Measurements from ENCODE around the gene PPP3CA.
A peak's percentile ranks its signal among the peaks of the same experiment; 100 is the strongest.

The PPP3CA gene

GRCh38 chr4:101251261-101251660, 96.1 kb downstream of the PPP3CA start:
- H3K4me3 ChIP-seq (ENCODE audit: low read length): no peak overlapping the region
- DNase-seq (ENCODE audit: low read depth): no peak
- TF ChIP-seq CTCF (conservative IDR thresholded peaks at IDR 0.05; ENCODE audit: low read depth, low read length): no peak

GRCh38 chr4:101244349-101244748, 103.0 kb downstream of the PPP3CA start:
- no peak for TF ChIP-seq CTCF (conservative IDR thresholded peaks at IDR 0.05; ENCODE audit: low read depth, low read length)
- no peak overlapping the region for H3K4me3 ChIP-seq (ENCODE audit: low read length)
- DNase-seq (ENCODE audit: low read depth): no peak

- no peak overlapping the region for H3K4me3 ChIP-seq (ENCODE audit: low read length)
- no peak for DNase-seq (ENCODE audit: low read depth)
- TF ChIP-seq CTCF (conservative IDR thresholded peaks at IDR 0.05; ENCODE audit: low read depth, low read length): no peak
These were observed 104.9 kb downstream of the PPP3CA start for GRCh38 chr4:101242441-101242840.

GRCh38 chr4:101240099-101240498, 107.2 kb downstream of the PPP3CA start:
- no peak for DNase-seq (ENCODE audit: low read depth)
- H3K4me3 ChIP-seq (ENCODE audit: low read length): no peak overlapping the region
- TF ChIP-seq CTCF (conservative IDR thresholded peaks at IDR 0.05; ENCODE audit: low read depth, low read length): no peak

GRCh38 chr4:101239665-101240064, 107.7 kb downstream of the PPP3CA start:
- no peak for DNase-seq (ENCODE audit: low read depth)
- TF ChIP-seq CTCF (conservative IDR thresholded peaks at IDR 0.05; ENCODE audit: low read depth, low read length): no peak

GRCh38 chr4:101238706-101239105, 108.6 kb downstream of the PPP3CA start:
- peak; percentile 33 for DNase-seq (ENCODE audit: low read depth)
- no peak for TF ChIP-seq CTCF (conservative IDR thresholded peaks at IDR 0.05; ENCODE audit: low read depth, low read length)
- H3K4me3 ChIP-seq (ENCODE audit: low read length): no peak overlapping the region

More at GRCh38 chr4:101239665-101240064, 107.7 kb downstream of the PPP3CA start:
- H3K4me3 ChIP-seq (ENCODE audit: low read length): no peak overlapping the region

GRCh38 chr4:101237773-101238172, 109.6 kb downstream of the PPP3CA start:
- H3K4me3 ChIP-seq (ENCODE audit: low read length): no peak overlapping the region
- DNase-seq (ENCODE audit: low read depth): no peak
- no peak for TF ChIP-seq CTCF (conservative IDR thresholded peaks at IDR 0.05; ENCODE audit: low read depth, low read length)
